ENCODE data around the gene SCIN. TPM values are rescaled to one million over a fixed set of nuclear protein-coding genes. Genes with fewer than 3 reads are reported as not detected.

The SCIN gene
- total RNA-seq (2022; extraction: Qiagen RNA extraction; ENCODE audit: low read depth) = 0.36 to 0.70 TPM (median 0.45 TPM) in 5 replicates

GRCh38 chr7:12570534-12571461, at the start of gene SCIN:
TSS of gene SCIN (plus strand) at chr7:12570720. CDS start at chr7:12570787, 67 bp downstream.

GRCh38 chr7:12686891-12687717, 116.6 kb downstream of the SCIN start, which contains the start of gene ARL4A:
TSS of gene ARL4A (plus strand) at chr7:12687633. CDS start at chr7:12688255, 622 bp downstream.

Other genes starting within 250 kb of the SCIN start
- gene VWDE, start 166.9 kb upstream of the SCIN start, total RNA-seq (2022; extraction: Qiagen RNA extraction; ENCODE audit: low read depth) = 0.46 to 0.79 TPM (median 0.63 TPM) in 5 replicates
- gene ARL4A, start 116.9 kb downstream of the SCIN start, total RNA-seq (2022; extraction: Qiagen RNA extraction; ENCODE audit: low read depth) = 38.7 to 45.6 TPM (median 44.9 TPM) in 5 replicates

Measured in A549 treated with DMSO at 1 μM for 4 hours (cell line).